A549 (cell line): ENCODE measurements around the gene CCZ1.
"Not testable (repeated sequence)": the region's sequence is repeated elsewhere in the genome, so short reads cannot be mapped to it uniquely, and the experiment has no call there.

Experiments
- CTCF ChIP-seq: fragments of >200 bp; sonication (Bioruptor Twin); formaldehyde crosslinking; IDR thresholded peaks from 3 replicates; pipeline ENCODE4 v1.5.1; 2016
- EHF ChIP-seq: fragments of 250-450 bp; sonication (Bioruptor Pico); IDR thresholded peaks from 2 replicates; pipeline ENCODE4 v1.5.0; 2020; ENCODE audit warnings: mild to moderate bottlenecking
- EP300 ChIP-seq, 2 experiments: fragments of >200 bp; sonication (Bioruptor Twin); formaldehyde crosslinking; IDR thresholded peaks; 2 replicates in 1 of 2; 3 replicates in 1 of 2; pipeline ENCODE4 v1.6.1; 2016 to 2017
- GATA3 ChIP-seq: IDR thresholded peaks from 2 replicates; pipeline ENCODE4 v1.6.1; 2012; ENCODE audit warnings: borderline replicate concordance
- JUN ChIP-seq, 2 experiments: fragments of >200 bp; sonication (Bioruptor Twin); formaldehyde crosslinking; IDR thresholded peaks; 2 replicates in 1 of 2; 3 replicates in 1 of 2; pipeline ENCODE4 v1.6.1; 2016 to 2017
- NPAS2 ChIP-seq: fragments of 250-450 bp; sonication (Bioruptor Pico); IDR thresholded peaks from 2 replicates; pipeline ENCODE4 v1.8.0; 2022; ENCODE audit warnings: mild to moderate bottlenecking, moderate library complexity, borderline replicate concordance
- POLR2A ChIP-seq: IDR thresholded peaks from 2 replicates; pipeline ENCODE4 v1.6.1; 2012; ENCODE audit warnings: mild to moderate bottlenecking, low read length
- RFX5 ChIP-seq: fragments of 450-650 bp; IDR thresholded peaks from 2 replicates; pipeline ENCODE4 v1.7.1; 2014; ENCODE audit warnings: antibody characterized with exemption, mild to moderate bottlenecking, moderate library complexity
- RNF2 ChIP-seq: fragments of 200-600 bp; sonication (generic); IDR thresholded peaks from 2 replicates; pipeline ENCODE4 v1.6.1; 2016; ENCODE audit warnings: low read depth, mild to moderate bottlenecking, antibody characterized with exemption, moderate library complexity, borderline replicate concordance

GRCh38 chr7:5916529-5916928 is 18.0 kb downstream of the CCZ1 start:
- TF ChIP-seq GATA3; POLR2A; CTCF; RFX5; EP300 (IDR thresholded peaks at IDR 0.05); NPAS2 (CRISPR knock-in tag); JUN (IDR thresholded peaks at IDR 0.05); EHF (CRISPR knock-in tag); RNF2: not testable (repeated sequence)
